ENCODE data around the gene VWA8. TPM values are rescaled to one million over a fixed set of nuclear protein-coding genes. Genes with fewer than 3 reads are reported as not detected.

The VWA8 gene
- total and polyA plus RNA-seq, 2 of the 13 experiments (the other 11 are each of a cell fraction or from before 2014, with no cell fraction given) = 9.1 to 17.3 TPM

DNA sequence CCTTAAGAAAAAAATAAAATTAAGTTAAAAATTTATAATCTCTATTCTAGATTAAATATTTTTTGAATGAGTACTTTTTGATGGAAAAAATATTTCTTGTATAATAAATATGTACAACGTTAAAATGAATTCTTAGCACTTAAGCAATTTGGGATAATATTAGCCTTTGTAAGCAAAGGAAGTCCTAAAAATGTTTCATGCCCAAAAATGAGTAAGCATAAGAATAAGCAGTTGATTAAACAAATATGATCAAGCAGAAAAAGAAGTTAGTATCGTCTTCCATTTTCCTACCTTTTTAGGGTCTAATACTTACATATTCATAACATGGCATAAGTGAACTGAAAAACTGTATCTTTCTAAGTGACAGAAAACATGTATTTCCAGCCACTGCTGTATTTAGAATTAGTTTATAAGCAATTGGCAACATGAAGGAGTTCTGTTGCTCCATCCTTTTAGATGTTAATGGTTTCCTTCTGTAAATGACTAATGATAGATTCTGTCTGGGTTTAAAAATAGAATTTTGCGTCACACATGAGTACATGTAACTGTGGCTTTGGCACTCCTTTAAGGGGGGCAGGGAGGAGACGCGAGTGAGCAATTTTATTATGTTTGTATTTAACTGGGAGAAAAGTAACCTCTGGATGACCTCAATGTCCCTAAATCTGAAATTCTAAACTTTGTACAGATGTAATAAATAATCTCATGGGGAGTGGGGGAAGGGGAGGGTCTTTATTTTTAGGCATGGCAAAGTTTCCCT lies 266.2 kb downstream of the VWA8 start:
- H3K79me2 ChIP-seq (ENCODE audit: insufficient read depth, low read length) = no peaks in the 10 kb centered on the region
- no peak overlapping the region for H2AFZ ChIP-seq (ENCODE audit: low read length)
- WGBS (ENCODE audit: low lambda C conversion rate) = 97% methylated on average over 5 of the region's 5 CpGs
- ChIA-PET POLR2A (no interaction called here), CTCF (ENCODE audit: low intra/inter-chr PET ratio, low total read pairs) (no interaction called here)
- no peak overlapping the region for H3K4me2 ChIP-seq (ENCODE audit: low read depth, low read length)
- intact Hi-C loops (cut with micrococcal nuclease; ENCODE audit: unreplicated experiment) = no loop called here
- no peaks in the 10 kb centered on the region for H3K9me3 ChIP-seq (ENCODE audit: low read length)
- peaks cover 0 to 19% of the 10 kb centered on the region in 2 experiments; a peak in 4 of 5 replicates for H3K36me3 ChIP-seq (replicated peaks in 1 of 2; ENCODE audit: control insufficient read depth in 1 of 2, insufficient read depth in 2 of 2, low read length in 2 of 2)
- no peaks in the 10 kb centered on the region for H3K27me3 ChIP-seq (ENCODE audit: control insufficient read depth in 1 of 2, insufficient read depth in 2 of 2, low read length in 2 of 2)
- no peak for DNase-seq (ENCODE audit: low spot score)
- H4K20me1 ChIP-seq (ENCODE audit: insufficient read depth, low read length) = no peaks in the 10 kb centered on the region
- H3K27ac ChIP-seq (ENCODE audit: extremely low read length, insufficient read depth, low read length) = no peak overlapping the region
- BruUV-seq (replicated peaks) = no TSS peak
- no peak for TF ChIP-seq ZNF207 (IDR thresholded peaks at IDR 0.05; ENCODE audit: borderline replicate concordance)
- no peak for TF ChIP-seq TEAD2 (CRISPR knock-in tag; IDR thresholded peaks at IDR 0.05)
- no peak for TF ChIP-seq NFIC (IDR thresholded peaks at IDR 0.05; ENCODE audit: low read length)
- TF ChIP-seq NR3C1 (CRISPR knock-in tag; IDR thresholded peaks at IDR 0.05) = no peak
- TF ChIP-seq ZNF33B (CRISPR knock-in tag; IDR thresholded peaks at IDR 0.05) = no peak
- TF ChIP-seq SMAD1 (CRISPR knock-in tag; IDR thresholded peaks at IDR 0.05; ENCODE audit: borderline replicate concordance, low read depth) = no peak
- TF ChIP-seq MYNN (CRISPR knock-in tag; IDR thresholded peaks at IDR 0.05; ENCODE audit: low read depth) = no peak
- H3K4me3 ChIP-seq (replicated peaks in 1 of 3; ENCODE audit: insufficient read depth in 1 of 3, low read depth in 2 of 3, low read length in 3 of 3) = no peak overlapping the region
- H3K4me1 ChIP-seq (ENCODE audit: insufficient read depth, low read length) = no peaks in the 10 kb centered on the region
- no peak for FAIRE-seq
- in situ Hi-C loops (cut with HindIII; ENCODE audit: extremely low pct_ligation_motif_present, low pct_unique_long_range_greater_than_20kb) = no loop called here
- ATAC-seq = no peak
- no peak overlapping the region for H3K9ac ChIP-seq (ENCODE audit: insufficient read depth, low read depth, low read length)

DNA sequence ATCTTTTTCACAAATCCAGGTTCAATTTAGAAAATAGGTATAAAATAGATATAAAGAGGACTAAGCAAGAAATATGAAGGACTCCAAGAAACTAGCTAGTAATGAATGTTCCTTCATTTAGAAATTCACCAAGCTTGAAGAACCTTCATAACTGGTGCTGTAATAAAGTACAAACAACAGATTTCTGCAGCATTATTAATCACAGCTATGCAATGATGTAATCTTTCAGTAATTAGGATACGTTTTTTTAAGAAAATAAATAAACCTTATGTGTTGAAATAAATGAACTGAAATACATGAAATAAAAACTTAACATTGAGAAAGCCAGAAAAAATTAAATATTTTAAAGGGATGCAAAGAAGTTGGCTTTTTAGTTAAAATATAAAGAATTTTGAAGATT lies 267.5 kb downstream of the VWA8 start:
- no peak for ATAC-seq
- Histone ChIP-seq H3K79me2 (ENCODE audit: insufficient read depth, low read length) (no peaks in the 10 kb centered on the region), H3K9ac (ENCODE audit: insufficient read depth, low read depth, low read length) (no peak overlapping the region), H4K20me1 (ENCODE audit: insufficient read depth, low read length) (no peaks in the 10 kb centered on the region), H3K27me3 (ENCODE audit: control insufficient read depth in 1 of 2, insufficient read depth in 2 of 2, low read length in 2 of 2) (no peaks in the 10 kb centered on the region), H2AFZ (ENCODE audit: low read length) (no peak overlapping the region), H3K27ac (ENCODE audit: extremely low read length, insufficient read depth, low read length) (no peak overlapping the region), H3K4me2 (ENCODE audit: low read depth, low read length) (no peak overlapping the region), H3K4me1 (ENCODE audit: insufficient read depth, low read length) (no peaks in the 10 kb centered on the region), H3K4me3 (replicated peaks in 1 of 3; ENCODE audit: insufficient read depth in 1 of 3, low read depth in 2 of 3, low read length in 3 of 3) (no peak overlapping the region), H3K9me3 (ENCODE audit: low read length) (no peaks in the 10 kb centered on the region), H3K36me3 (replicated peaks in 1 of 2; ENCODE audit: control insufficient read depth in 1 of 2, insufficient read depth in 2 of 2, low read length in 2 of 2) (peaks cover 0 to 19% of the 10 kb centered on the region in 2 experiments; a peak in 2 of 5 replicates)
- ChIA-PET POLR2A (no interaction called here), CTCF (ENCODE audit: low intra/inter-chr PET ratio, low total read pairs) (no interaction called here)
- FAIRE-seq = no peak
- 90% methylated on average over 1 of the region's 1 CpG for WGBS (ENCODE audit: low lambda C conversion rate)
- in situ Hi-C loops (cut with HindIII; ENCODE audit: extremely low pct_ligation_motif_present, low pct_unique_long_range_greater_than_20kb) = no loop called here
- no peak for DNase-seq (ENCODE audit: low spot score)
- intact Hi-C loops (cut with micrococcal nuclease; ENCODE audit: unreplicated experiment) = no loop called here
- TF ChIP-seq ATF7 (IDR thresholded peaks at IDR 0.05) (0 out of 2 replicates have a peak, but pooled peaks have one; percentile 20), ATF7 (CRISPR knock-in tag; IDR thresholded peaks at IDR 0.05) (no peak)
- TF ChIP-seq, protein P1, sequence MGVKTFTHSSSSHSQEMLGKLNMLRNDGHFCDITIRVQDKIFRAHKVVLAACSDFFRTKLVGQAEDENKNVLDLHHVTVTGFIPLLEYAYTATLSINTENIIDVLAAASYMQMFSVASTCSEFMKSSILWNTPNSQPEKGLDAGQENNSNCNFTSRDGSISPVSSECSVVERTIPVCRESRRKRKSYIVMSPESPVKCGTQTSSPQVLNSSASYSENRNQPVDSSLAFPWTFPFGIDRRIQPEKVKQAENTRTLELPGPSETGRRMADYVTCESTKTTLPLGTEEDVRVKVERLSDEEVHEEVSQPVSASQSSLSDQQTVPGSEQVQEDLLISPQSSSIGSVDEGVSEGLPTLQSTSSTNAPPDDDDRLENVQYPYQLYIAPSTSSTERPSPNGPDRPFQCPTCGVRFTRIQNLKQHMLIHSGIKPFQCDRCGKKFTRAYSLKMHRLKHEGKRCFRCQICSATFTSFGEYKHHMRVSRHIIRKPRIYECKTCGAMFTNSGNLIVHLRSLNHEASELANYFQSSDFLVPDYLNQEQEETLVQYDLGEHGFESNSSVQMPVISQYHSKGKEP (CRISPR knock-in tag; IDR thresholded peaks at IDR 0.05) = no peak
- TF ChIP-seq, protein P2, sequence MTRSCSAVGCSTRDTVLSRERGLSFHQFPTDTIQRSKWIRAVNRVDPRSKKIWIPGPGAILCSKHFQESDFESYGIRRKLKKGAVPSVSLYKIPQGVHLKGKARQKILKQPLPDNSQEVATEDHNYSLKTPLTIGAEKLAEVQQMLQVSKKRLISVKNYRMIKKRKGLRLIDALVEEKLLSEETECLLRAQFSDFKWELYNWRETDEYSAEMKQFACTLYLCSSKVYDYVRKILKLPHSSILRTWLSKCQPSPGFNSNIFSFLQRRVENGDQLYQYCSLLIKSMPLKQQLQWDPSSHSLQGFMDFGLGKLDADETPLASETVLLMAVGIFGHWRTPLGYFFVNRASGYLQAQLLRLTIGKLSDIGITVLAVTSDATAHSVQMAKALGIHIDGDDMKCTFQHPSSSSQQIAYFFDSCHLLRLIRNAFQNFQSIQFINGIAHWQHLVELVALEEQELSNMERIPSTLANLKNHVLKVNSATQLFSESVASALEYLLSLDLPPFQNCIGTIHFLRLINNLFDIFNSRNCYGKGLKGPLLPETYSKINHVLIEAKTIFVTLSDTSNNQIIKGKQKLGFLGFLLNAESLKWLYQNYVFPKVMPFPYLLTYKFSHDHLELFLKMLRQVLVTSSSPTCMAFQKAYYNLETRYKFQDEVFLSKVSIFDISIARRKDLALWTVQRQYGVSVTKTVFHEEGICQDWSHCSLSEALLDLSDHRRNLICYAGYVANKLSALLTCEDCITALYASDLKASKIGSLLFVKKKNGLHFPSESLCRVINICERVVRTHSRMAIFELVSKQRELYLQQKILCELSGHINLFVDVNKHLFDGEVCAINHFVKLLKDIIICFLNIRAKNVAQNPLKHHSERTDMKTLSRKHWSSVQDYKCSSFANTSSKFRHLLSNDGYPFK (CRISPR knock-in tag; IDR thresholded peaks at IDR 0.05; ENCODE audit: borderline replicate concordance) = no peak
- BruUV-seq (replicated peaks) = no TSS peak
